ENCODE measurements around the gene TRIM54.
"Not testable (repeated sequence)": the region's sequence is repeated elsewhere in the genome, so short reads cannot be mapped to it uniquely, and the experiment has no call there.

DNA sequence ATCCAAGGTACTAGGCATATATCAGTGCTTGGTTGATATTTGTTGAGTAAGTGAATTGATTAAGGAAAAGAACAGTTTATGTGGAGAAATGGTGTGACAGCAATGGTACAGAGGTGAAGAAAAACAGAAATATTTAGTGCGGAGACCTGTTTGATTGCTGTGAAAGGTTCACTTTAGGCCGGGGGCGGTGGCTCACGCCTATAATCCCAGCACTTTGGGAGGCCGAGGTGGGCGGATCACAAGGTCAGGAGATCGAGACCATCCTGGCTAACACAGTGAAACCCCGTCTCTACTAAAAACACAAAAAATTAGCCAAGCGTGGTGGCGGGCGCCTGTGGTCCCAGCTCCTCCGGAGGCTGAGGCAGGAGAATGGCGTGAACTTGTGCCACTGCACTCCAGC lies 13.9 kb upstream of the TRIM54 start:
- TF ChIP-seq, protein P1, sequence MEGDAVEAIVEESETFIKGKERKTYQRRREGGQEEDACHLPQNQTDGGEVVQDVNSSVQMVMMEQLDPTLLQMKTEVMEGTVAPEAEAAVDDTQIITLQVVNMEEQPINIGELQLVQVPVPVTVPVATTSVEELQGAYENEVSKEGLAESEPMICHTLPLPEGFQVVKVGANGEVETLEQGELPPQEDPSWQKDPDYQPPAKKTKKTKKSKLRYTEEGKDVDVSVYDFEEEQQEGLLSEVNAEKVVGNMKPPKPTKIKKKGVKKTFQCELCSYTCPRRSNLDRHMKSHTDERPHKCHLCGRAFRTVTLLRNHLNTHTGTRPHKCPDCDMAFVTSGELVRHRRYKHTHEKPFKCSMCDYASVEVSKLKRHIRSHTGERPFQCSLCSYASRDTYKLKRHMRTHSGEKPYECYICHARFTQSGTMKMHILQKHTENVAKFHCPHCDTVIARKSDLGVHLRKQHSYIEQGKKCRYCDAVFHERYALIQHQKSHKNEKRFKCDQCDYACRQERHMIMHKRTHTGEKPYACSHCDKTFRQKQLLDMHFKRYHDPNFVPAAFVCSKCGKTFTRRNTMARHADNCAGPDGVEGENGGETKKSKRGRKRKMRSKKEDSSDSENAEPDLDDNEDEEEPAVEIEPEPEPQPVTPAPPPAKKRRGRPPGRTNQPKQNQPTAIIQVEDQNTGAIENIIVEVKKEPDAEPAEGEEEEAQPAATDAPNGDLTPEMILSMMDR (IDR thresholded peaks at IDR 0.05), result not testable (repeated sequence)
- TF ChIP-seq POLR2A (IDR thresholded peaks at IDR 0.05), result not testable (repeated sequence)
